Measurements from ENCODE around the gene KCTD2.

The KCTD2 gene

GRCh38 chr17:75063626-75064025 is 16.6 kb downstream of the KCTD2 start:
- TF ChIP-seq POLR2AphosphoS5 (IDR thresholded peaks at IDR 0.05; ENCODE audit: low read depth, low read length), result no peak
- no peak for TF ChIP-seq SIN3A (IDR thresholded peaks at IDR 0.05; ENCODE audit: borderline replicate concordance, insufficient read depth, low read length)
- no peak for TF ChIP-seq TAF1 (IDR thresholded peaks at IDR 0.05; ENCODE audit: borderline replicate concordance, insufficient read depth, low read length)
- TF ChIP-seq FOXP2 (optimal IDR thresholded peaks at IDR 0.05; ENCODE audit: borderline replicate concordance, extremely low read depth, extremely low read length, insufficient read depth), result no peak
- TF ChIP-seq REST (IDR thresholded peaks at IDR 0.05; ENCODE audit: insufficient read depth in 1 of 2, low read depth in 2 of 2, low read length in 2 of 2), result no peak

GRCh38 chr17:75064040-75064439 is 17.0 kb downstream of the KCTD2 start:
- TF ChIP-seq REST (IDR thresholded peaks at IDR 0.05; ENCODE audit: insufficient read depth in 1 of 2, low read depth in 2 of 2, low read length in 2 of 2), result no peak
- TF ChIP-seq POLR2AphosphoS5 (IDR thresholded peaks at IDR 0.05; ENCODE audit: low read depth, low read length), result no peak
- no peak for TF ChIP-seq FOXP2 (optimal IDR thresholded peaks at IDR 0.05; ENCODE audit: borderline replicate concordance, extremely low read depth, extremely low read length, insufficient read depth)
- TF ChIP-seq TAF1 (IDR thresholded peaks at IDR 0.05; ENCODE audit: borderline replicate concordance, insufficient read depth, low read length), result no peak
- no peak for TF ChIP-seq SIN3A (IDR thresholded peaks at IDR 0.05; ENCODE audit: borderline replicate concordance, insufficient read depth, low read length)

- TF ChIP-seq SIN3A (IDR thresholded peaks at IDR 0.05; ENCODE audit: borderline replicate concordance, insufficient read depth, low read length), result no peak
- TF ChIP-seq POLR2AphosphoS5 (IDR thresholded peaks at IDR 0.05; ENCODE audit: low read depth, low read length), result no peak
- no peak for TF ChIP-seq FOXP2 (optimal IDR thresholded peaks at IDR 0.05; ENCODE audit: borderline replicate concordance, extremely low read depth, extremely low read length, insufficient read depth)
- no peak for TF ChIP-seq REST (IDR thresholded peaks at IDR 0.05; ENCODE audit: insufficient read depth in 1 of 2, low read depth in 2 of 2, low read length in 2 of 2)
- no peak for TF ChIP-seq TAF1 (IDR thresholded peaks at IDR 0.05; ENCODE audit: borderline replicate concordance, insufficient read depth, low read length)
Measured at GRCh38 chr17:75064460-75064859, 17.4 kb downstream of the KCTD2 start.

- TF ChIP-seq SIN3A (IDR thresholded peaks at IDR 0.05; ENCODE audit: borderline replicate concordance, insufficient read depth, low read length) (no peak), REST (IDR thresholded peaks at IDR 0.05; ENCODE audit: insufficient read depth in 1 of 2, low read depth in 2 of 2, low read length in 2 of 2) (no peak), TAF1 (IDR thresholded peaks at IDR 0.05; ENCODE audit: borderline replicate concordance, insufficient read depth, low read length) (no peak), POLR2AphosphoS5 (IDR thresholded peaks at IDR 0.05; ENCODE audit: low read depth, low read length) (no peak), FOXP2 (optimal IDR thresholded peaks at IDR 0.05; ENCODE audit: borderline replicate concordance, extremely low read depth, extremely low read length, insufficient read depth) (no peak)
Measured at GRCh38 chr17:75064867-75065561, 18.0 kb downstream of the KCTD2 start.
